T-helper 1 cell treated with Interleukin-12 subunit alpha and Interleukin-12 subunit beta and Interleukin-4 antibody, amounts not matched to agents 30 μg/mL and 1 μg/mL, for 36 hours (primary cell): ENCODE measurements around the gene LDLRAD4.

Source experiments
- H3K27ac Mint-ChIP-seq: one replicate; pipeline ENCODE4 v1.8.0; 2021; ENCODE audit warnings: mild to moderate bottlenecking, mixed read lengths
- H3K27me3 Mint-ChIP-seq: one replicate; pipeline ENCODE4 v1.8.0; 2021; ENCODE audit warnings: low read depth, mixed read lengths
- H3K36me3 Mint-ChIP-seq: one replicate; pipeline ENCODE4 v1.8.0; 2021; ENCODE audit warnings: low read depth, mixed read lengths
- H3K4me1 Mint-ChIP-seq: one replicate; pipeline ENCODE4 v1.8.0; 2021; ENCODE audit warnings: low read depth, mixed read lengths
- H3K4me3 Mint-ChIP-seq: one replicate; pipeline ENCODE4 v1.8.0; 2021; ENCODE audit warnings: mild to moderate bottlenecking, moderate library complexity, mixed read lengths
- H3K9me3 Mint-ChIP-seq: one replicate; pipeline ENCODE4 v1.8.0; 2021; ENCODE audit warnings: mixed read lengths

The LDLRAD4 gene

DNA sequence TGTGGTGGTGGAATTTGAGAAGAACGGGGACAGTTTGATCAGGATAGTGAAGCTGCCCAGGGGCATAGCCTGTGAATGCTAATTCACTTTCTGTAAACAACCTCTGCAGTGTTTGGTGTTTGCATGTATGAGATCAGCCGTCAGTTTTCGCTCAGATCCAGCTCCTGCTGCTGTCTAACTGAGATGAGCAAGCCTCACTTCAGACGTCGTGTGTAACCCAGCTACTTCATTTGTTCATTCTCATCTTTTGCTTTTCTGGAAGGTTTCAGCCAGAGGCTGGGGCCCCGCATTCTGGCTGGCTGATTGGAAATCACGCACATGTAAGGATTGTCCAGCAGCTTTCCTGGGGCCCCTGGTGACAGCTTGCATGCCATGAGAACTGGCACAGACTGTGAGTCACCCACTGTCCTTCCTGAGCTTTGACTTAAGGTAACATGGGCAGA lies 48.9 kb downstream of the LDLRAD4 start:
- H3K4me3 Mint-ChIP-seq, result no peak overlapping the region
- no peaks in the 10 kb centered on the region for H3K36me3 Mint-ChIP-seq
- peaks cover 6% of the 10 kb centered on the region for H3K27me3 Mint-ChIP-seq
- H3K27ac Mint-ChIP-seq, result peak overlapping the region; percentile 87
- H3K9me3 Mint-ChIP-seq, result no peaks in the 10 kb centered on the region
- peaks cover 38% of the 10 kb centered on the region for H3K4me1 Mint-ChIP-seq

DNA sequence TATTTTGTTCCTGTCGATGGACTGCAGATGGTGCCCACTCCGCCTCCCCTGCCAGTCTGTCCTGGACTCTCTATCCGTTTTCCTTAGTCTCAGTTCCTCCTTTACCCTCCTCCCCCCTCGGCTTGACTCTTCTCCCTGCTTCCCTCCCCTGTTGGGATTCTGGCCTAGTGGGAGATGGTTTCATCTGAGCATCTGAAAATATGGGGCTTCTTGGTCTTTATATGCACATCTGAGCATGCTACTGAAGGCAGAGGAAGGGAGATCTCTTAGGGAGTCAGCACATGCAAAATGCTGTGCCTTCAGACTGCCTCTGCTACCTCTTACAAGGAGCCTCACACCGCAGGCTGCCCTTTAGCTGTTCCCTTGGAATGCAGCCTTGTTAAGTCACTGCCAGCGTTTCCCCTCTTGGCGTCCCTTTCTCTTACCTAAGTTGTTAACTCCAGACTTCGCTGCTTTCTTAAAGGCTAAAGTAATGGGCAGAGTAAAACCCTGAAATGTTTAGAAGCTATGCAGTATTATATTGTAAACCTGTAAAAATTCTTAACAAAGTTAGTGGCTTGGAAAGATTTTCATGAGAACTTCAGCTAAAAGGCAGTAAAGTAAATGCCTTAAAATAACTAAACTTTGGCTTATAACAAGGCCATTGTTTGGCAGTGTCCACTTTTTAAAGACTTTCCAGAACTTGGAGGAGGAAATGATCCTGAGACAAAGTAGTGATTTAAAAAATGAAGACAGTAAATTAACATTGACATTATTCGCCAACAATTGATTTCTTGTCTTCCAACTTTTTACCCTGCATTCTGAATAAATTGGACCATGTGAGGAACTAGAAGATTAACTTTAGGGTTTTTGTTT lies 49.8 kb downstream of the LDLRAD4 start:
- peak overlapping the region; percentile 27 for H3K27ac Mint-ChIP-seq
- H3K36me3 Mint-ChIP-seq, result peaks cover 2% of the 10 kb centered on the region
- H3K9me3 Mint-ChIP-seq, result no peaks in the 10 kb centered on the region
- peak overlapping the region; percentile 1 for H3K4me3 Mint-ChIP-seq
- H3K4me1 Mint-ChIP-seq, result peaks cover 45% of the 10 kb centered on the region
- peaks cover 6% of the 10 kb centered on the region for H3K27me3 Mint-ChIP-seq

GRCh38 chr18:13269013-13269280 lies 50.4 kb downstream of the LDLRAD4 start:
- no peak overlapping the region for H3K4me3 Mint-ChIP-seq

GRCh38 chr18:13269521-13270011 lies 51.0 kb downstream of the LDLRAD4 start:
- Mint-ChIP-seq H3K36me3 (peaks cover 4% of the 10 kb centered on the region), H3K27me3 (peaks cover 6% of the 10 kb centered on the region), H3K9me3 (no peaks in the 10 kb centered on the region), H3K27ac (no peak overlapping the region), H3K4me3 (no peak overlapping the region), H3K4me1 (peaks cover 57% of the 10 kb centered on the region)

More at GRCh38 chr18:13269013-13269280, 50.4 kb downstream of the LDLRAD4 start:
- no peaks in the 10 kb centered on the region for H3K9me3 Mint-ChIP-seq
- H3K27me3 Mint-ChIP-seq, result peaks cover 6% of the 10 kb centered on the region
- peaks cover 51% of the 10 kb centered on the region for H3K4me1 Mint-ChIP-seq
- H3K36me3 Mint-ChIP-seq, result peaks cover 2% of the 10 kb centered on the region
- no peak overlapping the region for H3K27ac Mint-ChIP-seq

DNA sequence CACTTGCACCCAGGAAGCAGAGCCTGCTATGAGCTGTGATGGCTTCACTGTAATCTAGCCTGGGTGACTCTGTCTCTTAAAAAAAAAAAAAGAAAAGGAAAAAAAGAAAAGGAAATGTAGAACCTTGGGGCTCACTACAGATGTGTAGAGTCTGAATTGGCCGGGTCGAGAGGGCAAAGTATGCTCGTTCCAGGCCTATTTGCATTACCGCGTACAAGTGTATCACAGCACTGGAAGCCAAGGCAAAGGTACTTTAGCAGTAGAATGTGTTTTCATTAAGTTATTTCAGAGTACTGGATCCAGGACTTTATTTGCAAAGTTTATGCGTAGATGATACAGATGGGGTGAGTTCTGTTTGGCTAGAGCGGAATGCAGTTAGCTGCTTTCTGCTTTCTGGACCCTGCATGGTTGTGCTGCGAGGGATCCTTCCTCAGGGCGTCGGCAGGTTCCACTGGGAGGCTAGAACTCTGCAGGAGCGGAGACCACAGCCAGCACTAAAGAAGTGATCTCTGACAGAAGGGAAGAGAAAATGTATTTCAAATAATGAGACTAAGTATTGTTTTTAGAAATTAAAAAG lies 51.8 kb downstream of the LDLRAD4 start:
- Mint-ChIP-seq H3K9me3 (no peaks in the 10 kb centered on the region), H3K27me3 (peaks cover under 1% of the 10 kb centered on the region), H3K4me3 (no peak overlapping the region), H3K36me3 (peaks cover 4% of the 10 kb centered on the region), H3K4me1 (peaks cover 54% of the 10 kb centered on the region), H3K27ac (no peak overlapping the region)

DNA sequence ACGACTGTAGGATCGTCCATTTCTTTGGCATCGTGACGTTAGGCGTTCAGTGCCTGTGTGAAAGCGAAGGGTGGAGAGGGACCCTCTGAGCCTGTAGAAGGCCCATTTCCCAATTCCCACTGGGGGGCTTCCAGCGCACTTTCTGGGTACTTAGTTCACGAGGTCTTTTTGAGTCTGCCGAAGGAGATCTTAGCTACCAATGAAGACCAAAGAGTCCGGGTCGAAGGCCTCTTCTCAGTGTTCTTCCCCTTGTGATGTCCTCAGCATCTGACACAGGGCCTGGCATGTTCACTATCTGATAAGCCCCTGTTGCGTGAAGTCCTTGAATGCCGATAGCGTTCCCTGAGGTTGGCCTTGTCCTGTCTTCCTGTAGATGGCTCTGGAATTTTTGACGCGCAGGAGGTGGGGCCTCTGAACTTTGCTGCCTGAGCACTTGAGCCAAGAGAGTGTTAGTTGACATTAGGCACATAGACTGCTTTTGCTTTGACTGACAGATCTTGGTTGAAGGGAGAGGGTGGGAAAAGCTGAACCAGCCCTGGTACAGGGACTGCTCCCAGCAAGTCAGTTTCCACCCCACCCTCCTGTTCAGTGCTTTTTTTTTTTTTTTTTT lies 52.8 kb downstream of the LDLRAD4 start:
- H3K27me3 Mint-ChIP-seq, result no peaks in the 10 kb centered on the region
- H3K27ac Mint-ChIP-seq, result no peak overlapping the region
- H3K4me3 Mint-ChIP-seq, result no peak overlapping the region
- peaks cover 4% of the 10 kb centered on the region for H3K36me3 Mint-ChIP-seq
- H3K9me3 Mint-ChIP-seq, result no peaks in the 10 kb centered on the region
- H3K4me1 Mint-ChIP-seq, result peaks cover 46% of the 10 kb centered on the region

DNA sequence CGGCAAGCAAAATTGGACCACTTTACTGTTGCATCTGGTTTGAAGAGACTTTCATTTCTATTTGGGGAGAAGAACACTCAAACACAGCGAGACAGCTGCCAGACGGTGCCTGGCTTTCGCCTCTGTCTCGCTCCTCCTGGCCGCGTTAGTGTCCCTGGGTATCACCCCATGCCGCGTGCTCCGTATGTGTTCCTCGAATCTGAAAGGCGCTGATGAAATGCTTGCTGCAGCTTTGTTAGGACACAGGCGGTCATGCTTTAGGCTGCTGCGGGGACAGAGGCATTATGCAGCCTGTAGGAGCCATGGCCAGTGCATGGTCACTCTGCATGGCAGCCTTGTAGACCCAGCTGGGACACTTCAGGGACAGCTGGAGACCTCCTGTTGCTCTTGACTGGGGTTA lies 53.9 kb downstream of the LDLRAD4 start:
- no peak overlapping the region for H3K27ac Mint-ChIP-seq
- H3K36me3 Mint-ChIP-seq, result peaks cover 4% of the 10 kb centered on the region
- no peaks in the 10 kb centered on the region for H3K27me3 Mint-ChIP-seq
- H3K9me3 Mint-ChIP-seq, result no peaks in the 10 kb centered on the region
- peaks cover 40% of the 10 kb centered on the region for H3K4me1 Mint-ChIP-seq
- no peak overlapping the region for H3K4me3 Mint-ChIP-seq

- Mint-ChIP-seq H3K27ac (peak overlapping the region; percentile 83), H3K27me3 (no peaks in the 10 kb centered on the region), H3K9me3 (no peaks in the 10 kb centered on the region), H3K4me1 (peaks cover 41% of the 10 kb centered on the region), H3K36me3 (peaks cover 6% of the 10 kb centered on the region), H3K4me3 (peak overlapping the region; percentile 73)
Observed at GRCh38 chr18:13273800-13274199, 55.2 kb downstream of the LDLRAD4 start.

GRCh38 chr18:13275075-13275474 lies 56.5 kb downstream of the LDLRAD4 start:
- no peak overlapping the region for H3K4me3 Mint-ChIP-seq

DNA sequence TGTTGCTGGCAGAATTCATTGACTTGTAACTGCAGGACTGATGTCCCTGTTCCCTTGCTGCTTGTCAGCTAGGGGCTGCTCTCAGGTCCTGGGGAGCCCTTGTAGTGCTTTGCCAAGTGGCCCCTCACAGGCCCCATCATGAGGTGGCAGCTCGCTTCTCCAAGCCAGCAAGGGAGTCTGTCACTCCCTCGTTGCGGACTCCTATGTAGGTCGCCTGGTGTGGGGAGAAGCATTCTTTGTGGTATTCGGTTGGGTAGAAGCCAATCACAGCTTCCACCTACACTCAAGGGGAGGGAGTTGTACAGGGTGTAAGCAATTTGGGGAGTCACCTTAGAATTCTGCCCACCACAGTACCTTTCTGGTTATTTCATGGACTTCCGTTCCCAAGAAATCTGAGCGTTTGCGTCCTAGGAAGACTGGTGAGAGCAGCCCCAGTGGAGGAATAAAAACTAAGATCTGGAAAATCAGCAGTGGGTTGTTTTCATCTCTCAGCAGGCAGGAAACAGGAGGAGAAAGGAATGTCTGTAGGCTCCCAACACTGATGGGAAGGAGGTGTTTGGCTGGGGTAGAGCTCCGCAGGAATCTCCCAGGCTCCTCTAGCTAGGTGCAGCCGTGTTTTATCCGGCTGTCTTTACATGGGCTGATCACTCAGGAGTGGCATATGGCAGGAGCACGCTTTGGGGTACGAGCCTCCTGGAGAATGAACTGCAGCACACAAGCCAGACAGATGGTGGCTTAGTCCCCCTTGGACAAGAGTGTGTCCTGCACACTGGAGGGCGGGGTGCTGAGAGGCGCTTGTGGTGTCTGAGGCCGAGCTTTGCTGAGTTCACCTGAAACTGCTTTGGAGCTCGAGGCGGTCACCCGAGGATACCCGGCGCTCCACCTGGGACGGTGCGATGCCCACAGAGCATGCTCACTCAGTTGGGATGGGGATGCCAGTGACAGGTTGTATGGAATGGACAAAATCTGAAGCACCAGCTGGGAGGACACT lies 58.3 kb downstream of the LDLRAD4 start:
- Mint-ChIP-seq H3K27me3 (no peaks in the 10 kb centered on the region), H3K36me3 (peaks cover 8% of the 10 kb centered on the region), H3K4me1 (peaks cover 54% of the 10 kb centered on the region), H3K27ac (no peak overlapping the region), H3K9me3 (peaks cover 2% of the 10 kb centered on the region), H3K4me3 (no peak overlapping the region)

More at GRCh38 chr18:13275075-13275474, 56.5 kb downstream of the LDLRAD4 start:
- peaks cover 45% of the 10 kb centered on the region for H3K4me1 Mint-ChIP-seq
- H3K36me3 Mint-ChIP-seq, result peaks cover 8% of the 10 kb centered on the region
- H3K27ac Mint-ChIP-seq, result no peak overlapping the region
- H3K9me3 Mint-ChIP-seq, result no peaks in the 10 kb centered on the region
- H3K27me3 Mint-ChIP-seq, result no peaks in the 10 kb centered on the region

DNA sequence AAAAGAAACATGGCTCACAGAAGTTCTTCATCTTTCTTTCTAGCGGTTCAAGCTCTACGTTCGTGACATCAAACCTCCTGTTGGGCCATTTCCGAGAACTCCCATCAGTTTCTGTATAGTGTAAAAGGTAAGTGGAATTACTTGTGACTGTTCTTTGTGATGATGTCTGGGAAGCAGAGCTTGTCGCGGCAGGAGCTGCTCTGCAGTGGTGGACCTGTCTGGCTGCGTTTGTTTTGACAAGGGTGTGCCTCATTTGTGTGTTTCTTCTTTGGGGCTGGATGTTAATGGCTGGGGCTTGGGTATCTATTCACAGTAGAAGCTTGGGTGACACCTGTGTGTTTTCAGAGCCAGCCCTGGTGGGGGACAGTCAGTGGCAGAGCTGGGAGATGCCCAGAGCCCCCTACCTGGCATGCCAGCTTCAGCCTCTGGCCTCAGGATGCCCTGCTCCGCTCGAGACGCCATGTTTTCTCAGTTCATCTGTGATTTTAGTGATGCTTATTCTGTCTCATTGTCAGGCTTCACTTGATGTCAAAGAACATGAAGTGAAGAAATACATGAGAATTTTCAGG lies 59.6 kb downstream of the LDLRAD4 start:
- Mint-ChIP-seq H3K4me3 (no peak overlapping the region), H3K27me3 (no peaks in the 10 kb centered on the region), H3K9me3 (peaks cover 7% of the 10 kb centered on the region), H3K27ac (no peak overlapping the region), H3K36me3 (peaks cover 10% of the 10 kb centered on the region), H3K4me1 (peaks cover 56% of the 10 kb centered on the region)

- H3K9me3 Mint-ChIP-seq, result peaks cover 7% of the 10 kb centered on the region
- peak overlapping the region; percentile 25 for H3K4me3 Mint-ChIP-seq
- H3K27me3 Mint-ChIP-seq, result no peaks in the 10 kb centered on the region
- H3K4me1 Mint-ChIP-seq, result peaks cover 49% of the 10 kb centered on the region
- no peak overlapping the region for H3K27ac Mint-ChIP-seq
- H3K36me3 Mint-ChIP-seq, result peaks cover 9% of the 10 kb centered on the region
Observed at GRCh38 chr18:13279181-13280069, 60.9 kb downstream of the LDLRAD4 start.
